HepG2 (cell line): ENCODE data around the gene PFKFB2. TPM values are rescaled to one million over a fixed set of nuclear protein-coding genes. Genes with fewer than 3 reads are reported as not detected.

Experiments used
- GPN1 ChIP-seq: sonication (generic); formaldehyde crosslinking; IDR thresholded peaks from 2 replicates; pipeline ENCODE4 v1.5.1; 2020; ENCODE audit warnings: missing genetic modification reagents, borderline replicate concordance
- PHF8 ChIP-seq: sonication (generic); formaldehyde crosslinking; IDR thresholded peaks from 2 replicates; pipeline ENCODE4 v1.5.0; 2020; ENCODE audit warnings: missing genetic modification reagents
- POLR2G ChIP-seq: fragments of 200-400 bp; formaldehyde crosslinking; IDR thresholded peaks from 2 replicates; pipeline ENCODE4 v1.6.1; 2018; ENCODE audit warnings: mild to moderate bottlenecking, low read depth, low read length, moderate library complexity
- SUZ12 ChIP-seq: fragments of 150-350 bp; IDR thresholded peaks from 2 replicates; pipeline ENCODE4 v1.6.1; 2014; ENCODE audit warnings: low read depth, low read length
- TCF7L2 ChIP-seq: IDR thresholded peaks from 2 replicates; pipeline ENCODE4 v1.6.1; 2011; ENCODE audit warnings: mild to moderate bottlenecking, low read depth, low read length, moderate library complexity
- ZFP41 ChIP-seq: sonication (generic); formaldehyde crosslinking; IDR thresholded peaks from 2 replicates; pipeline ENCODE4 v1.4.0; 2020; ENCODE audit warnings: mild to moderate bottlenecking, missing genetic modification reagents, borderline replicate concordance
- ZNF274 ChIP-seq: sonication (generic); formaldehyde crosslinking; IDR thresholded peaks from 2 replicates; pipeline ENCODE4 v1.5.1; 2020; ENCODE audit warnings: mild to moderate bottlenecking, missing genetic modification reagents
- ZNF547 ChIP-seq: sonication (generic); formaldehyde crosslinking; IDR thresholded peaks from 2 replicates; pipeline ENCODE4 v1.5.1; 2020; ENCODE audit warnings: mild to moderate bottlenecking, missing genetic modification reagents
- polyA plus RNA-seq, 8 experiments: library from polyadenylated mRNA; depleted of rRNA in 3 of 8; stranded (reverse) in 7 of 8; unstranded in 1 of 8; fragments of >200 nt; fragmentation: Illumina TruSeq in 4 of 8; extraction: Trizol in 4 of 8; gene quantifications; 2 replicates each; pipeline versions ENCODE4 v1.2.1 to v1.2.3, GENCODE V29; 2011 to 2016; ENCODE audit warnings: low read depth in 4 of 8, missing spikeins in 1 of 8, mixed read lengths in 1 of 8; ENCODE audit not compliant: insufficient read depth in 1 of 8
- total RNA-seq, 5 experiments: library from RNA; depleted of rRNA; stranded (reverse); fragments of >200 nt; fragmentation: Illumina TruSeq; extraction: Trizol; gene quantifications; 2 replicates each; pipeline ENCODE4 v1.2.3, GENCODE V29; 2016; ENCODE audit warnings: low read depth in 1 of 5
- TF ChIP-seq, protein P1 (sequence below): sonication (generic); formaldehyde crosslinking; IDR thresholded peaks from 2 replicates; pipeline ENCODE4 v1.4.0; 2020; ENCODE audit warnings: missing genetic modification reagents, borderline replicate concordance
- TF ChIP-seq, protein P2 (sequence below): sonication (generic); formaldehyde crosslinking; IDR thresholded peaks from one replicate; pipeline ENCODE4 v1.5.1; 2020; ENCODE audit warnings: mild to moderate bottlenecking, missing genetic modification reagents; ENCODE audit errors: not compliant biosample characterization
- TF ChIP-seq, protein P3 (sequence below): sonication (generic); formaldehyde crosslinking; IDR thresholded peaks from 2 replicates; pipeline ENCODE4 v1.5.0; 2020; ENCODE audit warnings: mild to moderate bottlenecking, missing genetic modification reagents, borderline replicate concordance

Gene PFKFB2
- total and polyA plus RNA-seq, 2 of the 13 experiments (the other 11 are each of a cell fraction or from before 2014, with no cell fraction given): 4.6 to 10.6 TPM

DNA sequence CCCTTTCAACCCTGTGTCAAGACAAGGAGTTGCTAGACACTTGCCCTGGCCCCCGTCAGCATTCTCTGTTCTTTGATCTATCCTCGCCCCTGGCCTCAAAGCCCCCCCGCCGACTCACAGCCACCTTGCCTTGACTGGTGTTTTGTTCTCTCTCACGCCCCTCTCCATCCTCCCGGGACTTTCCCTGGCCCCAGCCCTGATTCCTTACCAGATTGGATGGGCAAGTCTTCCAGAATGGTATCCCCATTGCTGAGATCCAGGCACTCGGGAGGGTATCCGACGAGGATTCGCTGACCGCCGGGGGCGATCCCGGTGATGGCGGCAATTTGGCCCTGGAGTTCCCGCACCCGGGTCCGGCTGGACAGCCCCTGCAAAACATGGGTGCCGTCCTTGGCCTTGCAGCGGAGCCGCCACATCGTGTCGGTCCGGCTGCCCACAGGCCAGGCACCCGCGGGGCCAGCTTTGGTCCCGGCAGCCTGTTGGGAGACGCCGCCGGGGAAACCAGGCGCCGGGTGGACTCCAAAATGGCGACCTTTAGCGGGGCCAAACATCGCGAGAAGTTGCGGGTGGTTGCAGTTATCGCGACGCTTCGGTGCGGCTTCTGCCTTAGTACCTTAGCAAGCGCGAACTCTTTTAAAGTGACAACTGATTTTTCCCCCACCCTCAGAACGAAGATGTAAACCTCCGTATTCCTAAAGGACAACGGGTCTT lies 2.4 kb upstream of the PFKFB2 start (continued):
- TF ChIP-seq, protein P1, sequence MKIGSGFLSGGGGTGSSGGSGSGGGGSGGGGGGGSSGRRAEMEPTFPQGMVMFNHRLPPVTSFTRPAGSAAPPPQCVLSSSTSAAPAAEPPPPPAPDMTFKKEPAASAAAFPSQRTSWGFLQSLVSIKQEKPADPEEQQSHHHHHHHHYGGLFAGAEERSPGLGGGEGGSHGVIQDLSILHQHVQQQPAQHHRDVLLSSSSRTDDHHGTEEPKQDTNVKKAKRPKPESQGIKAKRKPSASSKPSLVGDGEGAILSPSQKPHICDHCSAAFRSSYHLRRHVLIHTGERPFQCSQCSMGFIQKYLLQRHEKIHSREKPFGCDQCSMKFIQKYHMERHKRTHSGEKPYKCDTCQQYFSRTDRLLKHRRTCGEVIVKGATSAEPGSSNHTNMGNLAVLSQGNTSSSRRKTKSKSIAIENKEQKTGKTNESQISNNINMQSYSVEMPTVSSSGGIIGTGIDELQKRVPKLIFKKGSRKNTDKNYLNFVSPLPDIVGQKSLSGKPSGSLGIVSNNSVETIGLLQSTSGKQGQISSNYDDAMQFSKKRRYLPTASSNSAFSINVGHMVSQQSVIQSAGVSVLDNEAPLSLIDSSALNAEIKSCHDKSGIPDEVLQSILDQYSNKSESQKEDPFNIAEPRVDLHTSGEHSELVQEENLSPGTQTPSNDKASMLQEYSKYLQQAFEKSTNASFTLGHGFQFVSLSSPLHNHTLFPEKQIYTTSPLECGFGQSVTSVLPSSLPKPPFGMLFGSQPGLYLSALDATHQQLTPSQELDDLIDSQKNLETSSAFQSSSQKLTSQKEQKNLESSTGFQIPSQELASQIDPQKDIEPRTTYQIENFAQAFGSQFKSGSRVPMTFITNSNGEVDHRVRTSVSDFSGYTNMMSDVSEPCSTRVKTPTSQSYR: no peak
- TF ChIP-seq ZFP41 (CRISPR knock-in tag): no peak
- peak; percentile 80 for TF ChIP-seq POLR2G
- TF ChIP-seq SUZ12: no peak
- TF ChIP-seq, protein P2, sequence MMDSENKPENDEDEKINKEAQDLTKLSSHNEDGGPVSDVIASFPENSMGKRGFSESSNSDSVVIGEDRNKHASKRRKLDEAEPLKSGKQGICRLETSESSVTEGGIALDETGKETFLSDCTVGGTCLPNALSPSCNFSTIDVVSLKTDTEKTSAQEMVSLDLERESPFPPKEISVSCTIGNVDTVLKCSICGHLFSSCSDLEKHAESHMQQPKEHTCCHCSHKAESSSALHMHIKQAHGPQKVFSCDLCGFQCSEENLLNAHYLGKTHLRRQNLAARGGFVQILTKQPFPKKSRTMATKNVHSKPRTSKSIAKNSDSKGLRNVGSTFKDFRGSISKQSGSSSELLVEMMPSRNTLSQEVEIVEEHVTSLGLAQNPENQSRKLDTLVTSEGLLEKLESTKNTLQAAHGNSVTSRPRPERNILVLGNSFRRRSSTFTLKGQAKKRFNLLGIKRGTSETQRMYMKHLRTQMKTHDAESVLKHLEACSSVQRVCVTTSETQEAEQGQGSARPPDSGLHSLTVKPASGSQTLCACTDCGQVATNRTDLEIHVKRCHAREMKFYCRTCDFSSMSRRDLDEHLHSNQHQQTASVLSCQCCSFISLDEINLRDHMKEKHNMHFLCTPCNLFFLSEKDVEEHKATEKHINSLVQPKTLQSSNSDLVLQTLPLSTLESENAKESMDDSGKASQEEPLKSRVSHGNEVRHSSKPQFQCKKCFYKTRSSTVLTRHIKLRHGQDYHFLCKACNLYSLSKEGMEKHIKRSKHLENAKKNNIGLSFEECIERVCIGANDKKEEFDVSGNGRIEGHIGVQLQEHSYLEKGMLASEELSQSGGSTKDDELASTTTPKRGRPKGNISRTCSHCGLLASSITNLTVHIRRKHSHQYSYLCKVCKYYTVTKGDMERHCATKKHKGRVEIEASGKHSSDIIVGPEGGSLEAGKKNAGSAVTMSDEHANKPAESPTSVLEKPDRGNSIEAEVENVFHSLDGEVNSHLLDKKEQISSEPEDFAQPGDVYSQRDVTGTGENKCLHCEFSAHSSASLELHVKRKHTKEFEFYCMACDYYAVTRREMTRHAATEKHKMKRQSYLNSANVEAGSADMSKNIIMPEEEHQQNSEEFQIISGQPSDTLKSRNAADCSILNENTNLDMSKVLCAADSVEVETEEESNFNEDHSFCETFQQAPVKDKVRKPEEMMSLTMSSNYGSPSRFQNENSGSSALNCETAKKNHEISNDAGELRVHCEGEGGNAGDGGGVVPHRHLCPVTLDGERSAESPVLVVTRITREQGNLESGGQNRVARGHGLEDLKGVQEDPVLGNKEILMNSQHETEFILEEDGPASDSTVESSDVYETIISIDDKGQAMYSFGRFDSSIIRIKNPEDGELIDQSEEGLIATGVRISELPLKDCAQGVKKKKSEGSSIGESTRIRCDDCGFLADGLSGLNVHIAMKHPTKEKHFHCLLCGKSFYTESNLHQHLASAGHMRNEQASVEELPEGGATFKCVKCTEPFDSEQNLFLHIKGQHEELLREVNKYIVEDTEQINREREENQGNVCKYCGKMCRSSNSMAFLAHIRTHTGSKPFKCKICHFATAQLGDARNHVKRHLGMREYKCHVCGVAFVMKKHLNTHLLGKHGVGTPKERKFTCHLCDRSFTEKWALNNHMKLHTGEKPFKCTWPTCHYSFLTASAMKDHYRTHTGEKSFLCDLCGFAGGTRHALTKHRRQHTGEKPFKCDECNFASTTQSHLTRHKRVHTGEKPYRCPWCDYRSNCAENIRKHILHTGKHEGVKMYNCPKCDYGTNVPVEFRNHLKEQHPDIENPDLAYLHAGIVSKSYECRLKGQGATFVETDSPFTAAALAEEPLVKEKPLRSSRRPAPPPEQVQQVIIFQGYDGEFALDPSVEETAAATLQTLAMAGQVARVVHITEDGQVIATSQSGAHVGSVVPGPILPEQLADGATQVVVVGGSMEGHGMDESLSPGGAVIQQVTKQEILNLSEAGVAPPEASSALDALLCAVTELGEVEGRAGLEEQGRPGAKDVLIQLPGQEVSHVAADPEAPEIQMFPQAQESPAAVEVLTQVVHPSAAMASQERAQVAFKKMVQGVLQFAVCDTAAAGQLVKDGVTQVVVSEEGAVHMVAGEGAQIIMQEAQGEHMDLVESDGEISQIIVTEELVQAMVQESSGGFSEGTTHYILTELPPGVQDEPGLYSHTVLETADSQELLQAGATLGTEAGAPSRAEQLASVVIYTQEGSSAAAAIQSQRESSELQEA (CRISPR knock-in tag): peak; percentile 67
- no peak for TF ChIP-seq TCF7L2
- TF ChIP-seq ZNF274 (CRISPR knock-in tag): 0 out of 2 replicates have a peak, but pooled peaks have one; percentile 33
- TF ChIP-seq GPN1: no peak
- TF ChIP-seq, protein P3, sequence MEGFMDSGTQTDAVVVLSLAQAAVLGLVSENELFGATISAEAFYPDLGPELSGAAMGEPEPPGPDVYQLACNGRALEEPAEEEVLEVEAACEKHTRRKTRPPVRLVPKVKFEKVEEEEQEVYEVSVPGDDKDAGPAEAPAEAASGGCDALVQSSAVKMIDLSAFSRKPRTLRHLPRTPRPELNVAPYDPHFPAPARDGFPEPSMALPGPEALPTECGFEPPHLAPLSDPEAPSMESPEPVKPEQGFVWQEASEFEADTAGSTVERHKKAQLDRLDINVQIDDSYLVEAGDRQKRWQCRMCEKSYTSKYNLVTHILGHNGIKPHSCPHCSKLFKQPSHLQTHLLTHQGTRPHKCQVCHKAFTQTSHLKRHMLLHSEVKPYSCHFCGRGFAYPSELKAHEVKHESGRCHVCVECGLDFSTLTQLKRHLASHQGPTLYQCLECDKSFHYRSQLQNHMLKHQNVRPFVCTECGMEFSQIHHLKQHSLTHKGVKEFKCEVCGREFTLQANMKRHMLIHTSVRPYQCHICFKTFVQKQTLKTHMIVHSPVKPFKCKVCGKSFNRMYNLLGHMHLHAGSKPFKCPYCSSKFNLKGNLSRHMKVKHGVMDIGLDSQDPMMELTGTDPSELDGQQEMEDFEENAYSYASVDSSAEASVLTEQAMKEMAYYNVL (CRISPR knock-in tag): peak; percentile 68; the same call in 1 of the 2 replicates
- TF ChIP-seq ZNF547: peak; percentile 34
- peak; percentile 85 for TF ChIP-seq PHF8 (CRISPR knock-in tag)
